HEK293T (cell line): Measurements from ENCODE around the gene SLC26A8.

Experiments used
- BHLHE40 ChIP-seq: fragments of 450-650 bp; IDR thresholded peaks from 2 replicates; pipeline ENCODE4 v1.6.1; 2016; ENCODE audit warnings: mild to moderate bottlenecking, moderate library complexity, borderline replicate concordance
- FOXK2 ChIP-seq: fragments of 450-650 bp; IDR thresholded peaks from 2 replicates; pipeline ENCODE4 v1.6.1; 2016; ENCODE audit warnings: mild to moderate bottlenecking
- FOXM1 ChIP-seq: fragments of 450-650 bp; IDR thresholded peaks from 2 replicates; pipeline ENCODE4 v1.6.1; 2017; ENCODE audit warnings: mild to moderate bottlenecking, borderline replicate concordance
- LEF1 ChIP-seq: fragments of 450-650 bp; IDR thresholded peaks from 2 replicates; pipeline ENCODE4 v1.6.1; 2017; ENCODE audit warnings: mild to moderate bottlenecking, borderline replicate concordance
- NFRKB ChIP-seq: fragments of 450-650 bp; IDR thresholded peaks from 2 replicates; pipeline ENCODE4 v1.6.1; 2016; ENCODE audit warnings: mild to moderate bottlenecking, moderate library complexity
- PKNOX1 ChIP-seq: fragments of 450-650 bp; IDR thresholded peaks from 2 replicates; pipeline ENCODE4 v1.6.1; 2016
- SP1 ChIP-seq: fragments of 450-650 bp; IDR thresholded peaks from 2 replicates; pipeline ENCODE4 v1.6.1; 2017

DNA sequence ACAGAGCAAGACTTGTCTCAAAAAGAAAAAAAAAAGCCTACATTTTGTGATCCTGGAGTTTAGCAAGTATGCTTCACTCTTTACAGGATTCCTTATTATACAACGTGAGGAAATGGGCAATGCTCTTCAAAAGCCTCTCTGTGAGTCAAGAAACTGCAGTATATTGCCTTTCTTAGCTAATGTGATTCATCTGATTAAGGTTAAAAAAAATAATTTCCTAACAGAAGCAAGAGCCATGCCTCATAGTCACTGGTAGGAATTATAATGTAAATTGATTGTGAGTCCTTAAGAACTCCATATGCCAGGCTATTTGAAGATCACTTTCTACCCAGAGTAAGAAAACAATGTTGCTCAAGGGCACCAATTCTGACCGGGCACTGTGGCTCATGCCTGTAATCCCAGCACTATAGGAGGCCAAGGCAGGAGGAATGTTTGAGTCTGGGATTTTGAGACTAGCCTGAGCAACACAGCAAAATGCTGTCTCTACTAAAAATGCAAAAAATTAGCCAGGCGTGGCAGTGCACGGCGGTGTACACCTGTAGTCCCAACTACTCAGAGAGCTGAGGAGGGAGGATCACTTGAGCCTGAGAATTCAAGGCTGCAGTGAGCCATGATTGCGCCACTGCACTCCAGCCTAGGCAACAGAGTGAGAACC, 43.3 kb downstream of the SLC26A8 start:
- TF ChIP-seq NFRKB (no peak), FOXK2 (no peak), LEF1 (no peak), FOXM1 (no peak), BHLHE40 (no peak), SP1 (no peak), PKNOX1 (no peak)
